Measurements from ENCODE around the gene TEAD1.

- no peak for TF ChIP-seq CTCF (IDR thresholded peaks at IDR 0.05 in 4 of 5, conservative IDR thresholded peaks at IDR 0.05 in 1 of 5)
- no peak for TF ChIP-seq POLR2A (IDR thresholded peaks at IDR 0.05)
Observed at GRCh38 chr11:12902791-12903486, 228.7 kb downstream of the TEAD1 start.

Measured in gastrocnemius medialis (tissue), 4 donors.